Epithelial cell of proximal tubule (primary cell): ENCODE measurements around the gene MAP7D2. TPM values are rescaled to one million over a fixed set of nuclear protein-coding genes. Genes with fewer than 3 reads are reported as not detected.
"Not testable (repeated sequence)": the region's sequence is repeated elsewhere in the genome, so short reads cannot be mapped to it uniquely, and the experiment has no call there.

Experiments used
- DNase-seq: peaks from one replicate; pipeline ENCODE4 v3.0.0-alpha.2; 2011; ENCODE audit warnings: low read depth
- H3K4me3 ChIP-seq: 2 replicates; pipeline ENCODE4 v1.5.1; 2011; ENCODE audit warnings: low read depth, mild to moderate bottlenecking, low read length
- CTCF ChIP-seq: conservative IDR thresholded peaks from 2 replicates; pipeline ENCODE4 v1.5.1; 2012; ENCODE audit warnings: low read depth, mild to moderate bottlenecking, low read length
- total RNA-seq: library from RNA; depleted of rRNA; stranded (reverse); fragments of >200 nt; gene quantifications from 2 replicates; pipeline ENCODE4 v1.2.3, GENCODE V29; 2015

MAP7D2 gene
- total RNA-seq = 1.4 and 2.2 TPM in 2 replicates

GRCh38 chrX:20116577-20117240 lies at the start of gene MAP7D2:
TSS of gene MAP7D2 (minus strand) at chrX:20116907. CDS start at chrX:20116879, 28 bp downstream.
- DNase-seq = no peak
- TF ChIP-seq CTCF = no peak
- H3K4me3 ChIP-seq = peak within 1 kb of the TSS; percentile 37

DNA sequence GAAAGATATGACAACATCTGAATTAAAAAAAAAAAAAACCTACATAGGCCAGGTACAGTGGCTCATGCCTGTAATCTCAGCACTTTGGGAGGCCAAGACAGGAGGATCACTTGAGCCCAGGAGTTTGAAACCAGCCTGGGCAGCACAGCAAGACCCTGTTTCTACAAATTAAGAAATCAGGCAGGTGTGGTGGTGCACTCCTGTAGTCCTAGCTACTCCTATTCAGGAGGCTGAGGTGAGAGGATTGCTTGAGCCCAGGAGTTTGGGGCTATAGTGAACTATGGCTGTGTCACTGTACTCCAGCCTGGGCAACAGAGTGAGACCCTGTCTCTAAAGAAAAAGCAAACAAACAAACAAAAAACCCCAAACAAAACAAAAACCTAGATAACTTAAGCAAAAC lies 45.8 kb upstream of the MAP7D2 start:
- DNase-seq, H3K4me3 ChIP-seq: not testable (repeated sequence)

- H3K4me3 ChIP-seq = no peak overlapping the region
- no peak for DNase-seq
- TF ChIP-seq CTCF = no peak
Observed at GRCh38 chrX:20159797-20160385, 43.2 kb upstream of the MAP7D2 start.

- no peak for TF ChIP-seq CTCF
- no peak overlapping the region for H3K4me3 ChIP-seq
- DNase-seq = no peak
Observed at GRCh38 chrX:20151689-20152088, 35.0 kb upstream of the MAP7D2 start.

DNA sequence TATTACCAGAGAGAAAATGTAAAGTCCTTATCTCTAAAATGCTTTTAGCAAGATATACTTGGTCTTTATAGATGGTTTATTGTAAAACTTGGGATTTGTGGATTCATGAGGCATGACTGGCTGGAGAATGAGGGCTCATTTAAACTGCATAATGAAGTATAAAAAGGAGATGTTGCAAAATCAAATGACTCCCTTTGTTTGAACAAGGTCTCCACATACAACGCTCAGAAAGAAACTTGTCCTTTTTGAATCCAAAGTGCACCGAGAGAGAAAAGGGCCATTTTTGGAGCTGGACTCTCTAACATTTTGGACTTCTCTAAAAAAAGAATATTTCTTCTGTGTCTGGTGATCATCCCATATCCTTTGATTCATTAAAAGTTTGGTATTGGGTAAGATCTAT lies 32.6 kb upstream of the MAP7D2 start:
- TF ChIP-seq CTCF = no peak
- H3K4me3 ChIP-seq = no peak overlapping the region
- no peak for DNase-seq

DNA sequence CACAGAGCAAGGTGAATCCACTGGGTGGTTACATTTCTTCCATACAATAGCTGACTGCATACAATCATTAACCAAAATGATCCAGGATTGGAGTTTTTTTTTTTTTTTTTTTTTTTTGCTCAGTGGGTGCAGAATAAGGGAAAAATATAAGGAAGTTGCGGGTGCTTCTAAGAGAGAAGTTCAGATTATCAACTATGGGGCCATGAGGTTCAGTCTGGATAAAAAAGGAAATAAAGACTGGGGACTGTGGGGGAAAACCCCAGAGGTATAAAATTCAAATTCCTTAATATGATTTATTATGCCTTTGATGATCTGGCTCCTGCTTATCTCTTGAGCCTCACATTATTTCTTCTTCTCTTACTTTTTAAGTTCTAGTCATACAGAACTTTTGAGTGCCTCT lies 30.9 kb upstream of the MAP7D2 start:
- no peak for DNase-seq
- TF ChIP-seq CTCF = no peak
- H3K4me3 ChIP-seq = no peak overlapping the region

DNA sequence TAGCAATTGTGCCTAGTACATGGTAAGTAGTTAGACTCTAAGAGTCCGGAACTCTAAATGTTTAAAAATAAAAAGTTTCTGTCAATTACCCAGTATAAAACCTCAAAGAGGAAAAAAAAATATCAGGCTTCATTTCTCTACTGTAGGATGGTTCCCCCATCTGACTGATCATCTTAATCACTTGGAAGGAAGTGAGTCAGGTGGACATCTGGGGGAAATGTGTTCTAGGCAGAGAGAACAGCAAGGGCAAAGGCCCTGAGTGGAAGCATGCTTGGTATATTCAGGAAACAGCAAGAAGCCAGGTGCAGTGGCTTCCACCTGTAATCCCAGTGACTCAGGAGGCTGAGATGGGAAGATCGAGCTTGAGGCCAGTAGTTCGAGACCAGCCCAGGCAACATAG lies 27.8 kb upstream of the MAP7D2 start:
- no peak for TF ChIP-seq CTCF
- no peak overlapping the region for H3K4me3 ChIP-seq
- no peak for DNase-seq
